Smooth muscle cell (in vitro differentiated cells): ENCODE results near the gene FOXO3. TPM values are rescaled to one million over a fixed set of nuclear protein-coding genes. Genes with fewer than 3 reads are reported as not detected.

Experiments used
- DNase-seq: peaks from one replicate; lab custom pipeline; 2025; ENCODE audit not compliant: unreplicated experiment; lab: John Stamatoyannopoulos, UW
- H2AFZ ChIP-seq: fragments of 200-600 bp; sonication (generic); 2 replicates; pipeline ENCODE4 v1.6.0; 2016; ENCODE audit warnings: antibody characterized with exemption, low read depth, mild to moderate bottlenecking
- H3F3A ChIP-seq: fragments of 200-600 bp; sonication (generic); 2 replicates; pipeline ENCODE4 v1.6.0; 2017; ENCODE audit warnings: antibody characterized with exemption, low read depth
- H3K27ac ChIP-seq: fragments of 200-600 bp; sonication (generic); 2 replicates; pipeline ENCODE4 v1.5.1; 2016; ENCODE audit warnings: low read depth, mild to moderate bottlenecking
- H3K27me3 ChIP-seq: fragments of 200-600 bp; sonication (generic); 2 replicates; pipeline ENCODE4 v1.6.1; 2016; ENCODE audit warnings: low read depth, mild to moderate bottlenecking
- H3K36me3 ChIP-seq: fragments of 200-600 bp; sonication (generic); 2 replicates; pipeline ENCODE4 v1.5.1; 2016; ENCODE audit warnings: low read depth
- H3K4me1 ChIP-seq: fragments of 200-600 bp; sonication (generic); 2 replicates; pipeline ENCODE4 v1.5.1; 2016; ENCODE audit warnings: low read depth
- H3K4me2 ChIP-seq: fragments of 200-600 bp; sonication (generic); 2 replicates; pipeline ENCODE4 v1.6.0; 2016; ENCODE audit warnings: mild to moderate bottlenecking
- H3K4me3 ChIP-seq: fragments of 200-600 bp; sonication (generic); 2 replicates; pipeline ENCODE4 v1.5.1; 2016; ENCODE audit warnings: mild to moderate bottlenecking
- H3K79me2 ChIP-seq: fragments of 200-600 bp; sonication (generic); 2 replicates; pipeline ENCODE4 v1.6.0; 2016; ENCODE audit warnings: low read depth, mild to moderate bottlenecking
- H3K9ac ChIP-seq: fragments of 200-600 bp; sonication (generic); 2 replicates; pipeline ENCODE4 v1.6.0; 2016; ENCODE audit warnings: low read depth
- H3K9me3 ChIP-seq: fragments of 200-600 bp; sonication (generic); replicated peaks from 2 replicates; pipeline ENCODE4 v1.5.1; 2016; ENCODE audit warnings: low read depth
- H4K20me1 ChIP-seq: fragments of 200-600 bp; sonication (generic); 2 replicates; pipeline ENCODE4 v1.6.0; 2016; ENCODE audit warnings: low read depth
- WGBS: methylation state at CpG from one replicate; pipeline ENCODE4 v1.1.7; 2016; ENCODE audit warnings: low lambda C conversion rate; 5-methylcytosine and 5-hydroxymethylcytosine counted together
- polyA plus RNA-seq: library from polyadenylated mRNA; unstranded; fragments of >200 nt; fragmentation: Nextera tagmentation; extraction: Ambion mirVana; gene quantifications from 2 replicates; pipeline ENCODE4 v1.2.1, GENCODE V29; 2016
- total RNA-seq: library from RNA; depleted of rRNA; stranded (reverse); fragments of >200 nt; gene quantifications from 2 replicates; pipeline ENCODE4 v1.2.3, GENCODE V29; 2014
- TF ChIP-seq, protein P1 (sequence below): fragments of 200-600 bp; sonication (generic); IDR thresholded peaks from 2 replicates; pipeline ENCODE4 v1.5.1; 2017; ENCODE audit warnings: borderline replicate concordance, mild to moderate bottlenecking, antibody characterized with exemption; ENCODE audit not compliant: insufficient read depth, poor library complexity, severe bottlenecking

FOXO3 gene
- total and polyA plus RNA-seq, 2 experiments from 2014 or later = 35.9 to 40.3 TPM

GRCh38 chr6:108588586-108588985, 27.9 kb downstream of the FOXO3 start:
- H3K36me3 ChIP-seq = no peaks in the 10 kb centered on the region
- TF ChIP-seq, protein P1, sequence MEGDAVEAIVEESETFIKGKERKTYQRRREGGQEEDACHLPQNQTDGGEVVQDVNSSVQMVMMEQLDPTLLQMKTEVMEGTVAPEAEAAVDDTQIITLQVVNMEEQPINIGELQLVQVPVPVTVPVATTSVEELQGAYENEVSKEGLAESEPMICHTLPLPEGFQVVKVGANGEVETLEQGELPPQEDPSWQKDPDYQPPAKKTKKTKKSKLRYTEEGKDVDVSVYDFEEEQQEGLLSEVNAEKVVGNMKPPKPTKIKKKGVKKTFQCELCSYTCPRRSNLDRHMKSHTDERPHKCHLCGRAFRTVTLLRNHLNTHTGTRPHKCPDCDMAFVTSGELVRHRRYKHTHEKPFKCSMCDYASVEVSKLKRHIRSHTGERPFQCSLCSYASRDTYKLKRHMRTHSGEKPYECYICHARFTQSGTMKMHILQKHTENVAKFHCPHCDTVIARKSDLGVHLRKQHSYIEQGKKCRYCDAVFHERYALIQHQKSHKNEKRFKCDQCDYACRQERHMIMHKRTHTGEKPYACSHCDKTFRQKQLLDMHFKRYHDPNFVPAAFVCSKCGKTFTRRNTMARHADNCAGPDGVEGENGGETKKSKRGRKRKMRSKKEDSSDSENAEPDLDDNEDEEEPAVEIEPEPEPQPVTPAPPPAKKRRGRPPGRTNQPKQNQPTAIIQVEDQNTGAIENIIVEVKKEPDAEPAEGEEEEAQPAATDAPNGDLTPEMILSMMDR = no peak
- DNase-seq = no peak

DNA sequence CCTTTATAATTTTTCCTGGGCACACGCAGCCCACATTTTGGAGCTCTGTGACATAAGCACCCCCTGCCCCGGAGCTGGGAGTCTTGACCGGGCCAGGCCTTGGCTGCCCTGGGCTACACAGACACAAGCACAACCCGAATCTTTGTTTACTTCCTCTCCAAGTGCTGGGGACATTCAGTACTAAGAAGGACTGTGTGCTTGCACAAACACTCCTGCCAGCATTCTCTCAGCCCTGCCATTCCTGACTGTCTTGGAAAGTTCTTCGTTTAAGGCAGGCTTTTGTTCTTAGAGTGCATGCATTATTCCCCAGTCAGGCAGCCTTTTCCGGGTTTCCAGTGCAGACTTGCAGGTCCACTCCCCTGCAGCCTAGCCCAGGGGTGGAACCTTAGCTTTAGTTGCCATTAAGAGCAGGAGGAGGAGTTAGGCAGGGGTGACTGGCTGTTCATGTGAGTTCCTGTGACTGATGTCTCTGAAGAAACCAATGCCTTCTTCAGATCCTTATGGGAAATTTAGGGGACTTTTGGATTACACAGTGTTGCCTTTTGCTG, 28.6 kb downstream of the FOXO3 start:
- Histone ChIP-seq H3K4me3 (no peak overlapping the region), H3K4me1 (peaks cover 54% of the 10 kb centered on the region)
- 19% methylated on average over 6 of the region's 6 CpGs for WGBS

More at GRCh38 chr6:108588586-108588985, 27.9 kb downstream of the FOXO3 start:
- Histone ChIP-seq H3K4me3 (peak overlapping the region; percentile 8), H3K27ac (peak overlapping the region; percentile 90), H3K79me2 (peaks cover 78% of the 10 kb centered on the region), H3K4me1 (peaks cover 54% of the 10 kb centered on the region), H3K4me2 (peak overlapping the region; percentile 80), H3K9ac (peak overlapping the region; percentile 1), H3K27me3 (no peaks in the 10 kb centered on the region), H3F3A (peaks cover 55% of the 10 kb centered on the region), H3K9me3 (no peaks in the 10 kb centered on the region), H2AFZ (no peak overlapping the region), H4K20me1 (peaks cover 91% of the 10 kb centered on the region)
- 0% methylated on average over 1 of the region's 1 CpG for WGBS

GRCh38 chr6:108591040-108591816, 30.5 kb downstream of the FOXO3 start:
- WGBS = 89% methylated on average over 8 of the region's 8 CpGs

More for the DNA sequence above, 28.6 kb downstream of the FOXO3 start:
- Histone ChIP-seq H2AFZ (no peak overlapping the region), H3K4me2 (peak overlapping the region; percentile 80), H3K36me3 (no peaks in the 10 kb centered on the region), H3K9ac (peak overlapping the region; percentile 1), H3K27ac (peak overlapping the region; percentile 90), H3K27me3 (no peaks in the 10 kb centered on the region), H4K20me1 (peaks cover 91% of the 10 kb centered on the region), H3F3A (peaks cover 50% of the 10 kb centered on the region), H3K9me3 (no peaks in the 10 kb centered on the region), H3K79me2 (peaks cover 78% of the 10 kb centered on the region)
- no peak for DNase-seq
- TF ChIP-seq, protein P1 = no peak

More at GRCh38 chr6:108591040-108591816, 30.5 kb downstream of the FOXO3 start:
- H3K9me3 ChIP-seq = no peaks in the 10 kb centered on the region
- no peak overlapping the region for H2AFZ ChIP-seq
- H3K9ac ChIP-seq = no peak overlapping the region
- peaks cover 94% of the 10 kb centered on the region for H4K20me1 ChIP-seq
- no peaks in the 10 kb centered on the region for H3K36me3 ChIP-seq
- peaks cover 80% of the 10 kb centered on the region for H3K79me2 ChIP-seq
- TF ChIP-seq, protein P1 = no peak
- peak overlapping the region; percentile 90 for H3K27ac ChIP-seq
- H3K4me1 ChIP-seq = peaks cover 52% of the 10 kb centered on the region
- no peaks in the 10 kb centered on the region for H3K27me3 ChIP-seq
- no peak overlapping the region for H3K4me3 ChIP-seq
- peaks cover 45% of the 10 kb centered on the region for H3F3A ChIP-seq
- DNase-seq = no peak
- no peak overlapping the region for H3K4me2 ChIP-seq
